ENCODE measurements around the gene FAM193A. TPM values are rescaled to one million over a fixed set of nuclear protein-coding genes. Genes with fewer than 3 reads are reported as not detected.

Gene FAM193A
- total RNA-seq, 1 donor from 2014 or later: 28.8 TPM

DNA sequence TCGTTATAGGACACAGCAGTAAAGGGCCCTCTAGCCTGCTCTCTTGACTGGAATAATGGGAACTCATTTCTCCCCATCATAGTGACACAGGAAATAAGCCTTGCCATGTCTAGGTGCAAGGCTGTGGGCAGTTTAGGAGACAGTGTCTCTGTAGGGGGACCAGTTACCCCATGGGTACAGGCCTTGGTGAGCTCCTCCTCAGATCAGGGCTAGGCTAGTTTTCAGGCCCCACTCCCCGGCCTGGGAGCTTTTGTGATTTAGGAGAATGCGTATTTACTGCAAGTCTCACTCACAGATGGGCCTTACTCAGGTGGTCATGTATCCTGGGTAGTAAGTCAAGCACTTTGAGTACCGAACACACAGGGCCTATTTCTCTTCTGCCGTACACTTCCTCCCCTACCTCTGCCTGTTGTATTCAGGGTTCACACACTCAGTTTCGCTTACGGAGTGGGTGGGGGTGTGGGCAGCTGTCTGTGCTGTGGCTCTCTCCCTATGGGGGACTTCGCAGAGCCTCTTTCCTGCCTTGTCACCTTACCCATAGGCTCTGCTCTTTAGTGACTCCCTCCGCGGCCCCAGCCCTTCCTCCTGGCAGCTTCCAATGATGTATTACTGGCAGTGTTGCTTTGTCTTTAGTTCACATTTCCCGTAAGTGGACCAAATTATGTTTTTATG lies 34.2 kb downstream of the FAM193A start:
- H4K20me1 ChIP-seq (ENCODE audit: insufficient read depth, low read length): peaks cover 91% of the 10 kb centered on the region
- Mint-ChIP-seq H3K27me3 (ENCODE audit: low read depth, unreplicated experiment) (no peaks in the 10 kb centered on the region), H3K27ac (ENCODE audit: unreplicated experiment) (no peak overlapping the region)

DNA sequence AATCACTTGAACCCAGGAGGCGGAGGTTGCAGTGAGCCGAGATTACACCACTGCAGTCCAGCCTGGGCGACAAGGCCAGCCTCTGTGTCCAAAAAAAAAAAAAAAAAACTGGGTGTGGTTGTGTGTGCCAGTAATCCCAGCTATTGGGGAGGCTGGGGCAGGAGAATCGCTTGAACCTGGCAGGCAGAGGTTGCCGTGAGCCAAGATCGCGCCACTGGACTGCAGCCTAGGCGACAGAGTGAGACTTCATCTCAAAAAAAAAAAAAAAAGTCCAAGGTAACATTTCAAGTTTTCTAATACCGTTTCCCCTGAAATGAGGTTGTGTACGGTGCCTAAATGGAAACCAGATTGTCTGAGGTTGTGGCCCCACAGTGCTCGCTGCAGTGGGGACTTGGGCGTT lies 35.6 kb downstream of the FAM193A start:
- no peak for FAIRE-seq
- peaks cover 95% of the 10 kb centered on the region for H4K20me1 ChIP-seq (ENCODE audit: insufficient read depth, low read length)

More for the DNA sequence above, 34.2 kb downstream of the FAM193A start:
- Mint-ChIP-seq H3K4me1 (ENCODE audit: low read depth, unreplicated experiment) (peaks cover 19% of the 10 kb centered on the region), H3K36me3 (ENCODE audit: low read depth, unreplicated experiment) (peaks cover 11% of the 10 kb centered on the region), H3K9me3 (ENCODE audit: unreplicated experiment) (no peaks in the 10 kb centered on the region), H3K4me3 (ENCODE audit: unreplicated experiment) (peak overlapping the region; percentile 23)
- Histone ChIP-seq H3K79me2 (ENCODE audit: insufficient read depth, low read length) (peaks cover 97% of the 10 kb centered on the region), H3K9me3 (ENCODE audit: insufficient read depth, low read depth, low read length) (no peaks in the 10 kb centered on the region), H3K9ac (ENCODE audit: low read length) (no peak overlapping the region), H3K27me3 (ENCODE audit: insufficient read depth, low read length) (no peaks in the 10 kb centered on the region), H3K4me2 (ENCODE audit: low read length) (no peak overlapping the region), H2AFZ (ENCODE audit: low read depth, low read length) (no peak overlapping the region), H3K36me3 (ENCODE audit: insufficient read depth, low read length) (peaks cover 4% of the 10 kb centered on the region), H3K4me3 (ENCODE audit: insufficient read depth, low read depth, low read length) (no peak overlapping the region), H3K27ac (ENCODE audit: low read depth, low read length) (no peak overlapping the region), H3K4me1 (ENCODE audit: insufficient read depth, low read length) (no peaks in the 10 kb centered on the region)
- TF ChIP-seq EZH2 (IDR thresholded peaks at IDR 0.05; ENCODE audit: insufficient read depth, low read length): no peak
- TF ChIP-seq CTCF (IDR thresholded peaks at IDR 0.05; ENCODE audit: insufficient read depth, low read depth, low read length): no peak
- DNase-seq (ENCODE audit: low read depth): no peak
- no peak for FAIRE-seq

More for the DNA sequence above, 35.6 kb downstream of the FAM193A start:
- H2AFZ ChIP-seq (ENCODE audit: low read depth, low read length): no peak overlapping the region
- H3K4me2 ChIP-seq (ENCODE audit: low read length): no peak overlapping the region
- no peaks in the 10 kb centered on the region for H3K27me3 ChIP-seq (ENCODE audit: insufficient read depth, low read length)
- no peak overlapping the region for H3K4me3 ChIP-seq (ENCODE audit: insufficient read depth, low read depth, low read length)
- Mint-ChIP-seq H3K27me3 (ENCODE audit: low read depth, unreplicated experiment) (no peaks in the 10 kb centered on the region), H3K4me3 (ENCODE audit: unreplicated experiment) (no peak overlapping the region), H3K4me1 (ENCODE audit: low read depth, unreplicated experiment) (peaks cover 19% of the 10 kb centered on the region), H3K9me3 (ENCODE audit: unreplicated experiment) (no peaks in the 10 kb centered on the region), H3K27ac (ENCODE audit: unreplicated experiment) (no peak overlapping the region), H3K36me3 (ENCODE audit: low read depth, unreplicated experiment) (peaks cover 12% of the 10 kb centered on the region)
- H3K9me3 ChIP-seq (ENCODE audit: insufficient read depth, low read depth, low read length): no peaks in the 10 kb centered on the region
- H3K27ac ChIP-seq (ENCODE audit: low read depth, low read length): no peak overlapping the region
- H3K9ac ChIP-seq (ENCODE audit: low read length): no peak overlapping the region
- peaks cover 98% of the 10 kb centered on the region for H3K79me2 ChIP-seq (ENCODE audit: insufficient read depth, low read length)
- TF ChIP-seq CTCF (IDR thresholded peaks at IDR 0.05; ENCODE audit: insufficient read depth, low read depth, low read length): no peak
- no peak for TF ChIP-seq EZH2 (IDR thresholded peaks at IDR 0.05; ENCODE audit: insufficient read depth, low read length)
- H3K36me3 ChIP-seq (ENCODE audit: insufficient read depth, low read length): peaks cover 4% of the 10 kb centered on the region
- DNase-seq (ENCODE audit: low read depth): no peak
- no peaks in the 10 kb centered on the region for H3K4me1 ChIP-seq (ENCODE audit: insufficient read depth, low read length)
